Activated CD4-positive, alpha-beta memory T cell treated with anti-CD3 and anti-CD28 coated beads, Interleukin-2, amount 10 ng/mL, durations not matched to agents 7 days and 5 days (primary cell): Measurements from ENCODE around the gene B4GALNT1. TPM values are rescaled to one million over a fixed set of nuclear protein-coding genes. Genes with fewer than 3 reads are reported as not detected.
"Not testable (repeated sequence)": the region's sequence is repeated elsewhere in the genome, so short reads cannot be mapped to it uniquely, and the experiment has no call there.

Experiments used
- CTCF ChIA-PET: fragments of 350-600 bp; sonication (Branson Sonifier 250); formaldehyde crosslinking; loops from one replicate; lab custom pipeline; 2021; ENCODE audit warnings: antibody characterized with exemption, inconsistent platforms; lab: Charles Lee
- POLR2A ChIA-PET: fragments of 350-600 bp; sonication (Branson Sonifier 250); formaldehyde crosslinking; loops from one replicate; lab custom pipeline; 2021; ENCODE audit warnings: antibody characterized with exemption; lab: Charles Lee
- DNase-seq: peaks from one replicate; pipeline ENCODE4 v3.0.0-alpha.2; 2020
- H3K27ac Mint-ChIP-seq: one replicate; pipeline ENCODE4 v1.8.0; 2021; ENCODE audit warnings: mild to moderate bottlenecking, mixed read lengths
- H3K27me3 Mint-ChIP-seq: one replicate; pipeline ENCODE4 v1.8.0; 2021; ENCODE audit warnings: mixed read lengths
- H3K36me3 Mint-ChIP-seq: one replicate; pipeline ENCODE4 v1.8.0; 2021; ENCODE audit warnings: low read depth, mixed read lengths
- H3K4me1 Mint-ChIP-seq: one replicate; pipeline ENCODE4 v1.8.0; 2021; ENCODE audit warnings: mixed read lengths
- H3K4me3 Mint-ChIP-seq: one replicate; pipeline ENCODE4 v1.8.0; 2021; ENCODE audit warnings: mild to moderate bottlenecking, mixed read lengths
- H3K9me3 Mint-ChIP-seq: one replicate; pipeline ENCODE4 v1.8.0; 2021; ENCODE audit warnings: mixed read lengths
- total RNA-seq, 2 experiments: library from RNA; stranded (reverse); gene quantifications; one replicate each; pipeline ENCODE4 v1.2.3, GENCODE V29; 2021

Gene B4GALNT1
- total RNA-seq, 2 experiments from 2014 or later, result 1.4 to 1.8 TPM

GRCh38 chr12:57593187-57593586 is 39.8 kb downstream of the B4GALNT1 start:
- Mint-ChIP-seq H3K4me3 (no peak overlapping the region), H3K4me1 (peaks cover 26% of the 10 kb centered on the region), H3K9me3 (no peaks in the 10 kb centered on the region), H3K27me3 (no peaks in the 10 kb centered on the region), H3K36me3 (peaks cover 27% of the 10 kb centered on the region), H3K27ac (no peak overlapping the region)
- DNase-seq, result no peak
- POLR2A ChIA-PET, result interaction anchor here (1.0 to 3.7 kb wide), 3 partner anchors 12 to 18 kb away, joined by 5 to 17 read pairs (median 7); partner anchors contain the start of gene DTX3
- CTCF ChIA-PET, result interaction anchor here (0.8 to 4.6 kb wide), 5 partner anchors 10 to 44 kb away, joined by 3 to 54 read pairs (median 3); no protein-coding TSS in a partner anchor

- no peak for DNase-seq
- Mint-ChIP-seq H3K27me3 (no peaks in the 10 kb centered on the region), H3K36me3 (peaks cover 25% of the 10 kb centered on the region), H3K4me1 (peaks cover 26% of the 10 kb centered on the region), H3K4me3 (peak overlapping the region; percentile 82), H3K27ac (no peak overlapping the region), H3K9me3 (no peaks in the 10 kb centered on the region)
- CTCF ChIA-PET, result interaction anchor here (0.8 to 4.6 kb wide), 5 partner anchors 9 to 45 kb away, joined by 3 to 54 read pairs (median 3); no protein-coding TSS in a partner anchor
- POLR2A ChIA-PET, result interaction anchor here (0.6 to 3.7 kb wide), 4 partner anchors 12 to 19 kb away, joined by 3 to 17 read pairs (median 6); partner anchors contain the start of gene DTX3
Observed at GRCh38 chr12:57592551-57593165, 40.3 kb downstream of the B4GALNT1 start.

- DNase-seq, result no peak
- CTCF ChIA-PET, result interaction anchor here (1.1 to 4.6 kb wide), 4 partner anchors 8 to 352 kb away, joined by 3 to 54 read pairs (median 3); partner anchors contain the start of gene TSPAN31
- Mint-ChIP-seq H3K4me1 (peaks cover 26% of the 10 kb centered on the region), H3K4me3 (peak overlapping the region; percentile 82), H3K36me3 (peaks cover 17% of the 10 kb centered on the region), H3K27me3 (no peaks in the 10 kb centered on the region), H3K27ac (peak overlapping the region; percentile 56), H3K9me3 (no peaks in the 10 kb centered on the region)
- POLR2A ChIA-PET, result interaction anchor here (0.7 to 3.7 kb wide), 9 partner anchors 8 to 180 kb away, joined by 3 to 17 read pairs (median 3); partner anchors contain the start of genes DTX3, EEF1AKMT3 and METTL1
Observed at GRCh38 chr12:57591782-57592325, 41.1 kb downstream of the B4GALNT1 start.

- ChIA-PET POLR2A (interaction anchor here (0.6 to 3.7 kb wide), 14 partner anchors 8 to 181 kb away, joined by 3 to 17 read pairs (median 4); partner anchors contain the start of genes DCTN2, DTX3, EEF1AKMT3 and METTL1), CTCF (interaction anchor here (1.0 to 4.6 kb wide), 5 partner anchors 8 to 351 kb away, joined by 3 to 54 read pairs (median 3); partner anchors contain the start of gene TSPAN31)
- H3K9me3 Mint-ChIP-seq, result no peaks in the 10 kb centered on the region
- H3K4me3 Mint-ChIP-seq, result peak within 1 kb of the TSS; percentile 82
- DNase-seq, result peak; percentile 87
- peaks cover 26% of the 10 kb centered on the region for H3K4me1 Mint-ChIP-seq
- peak within 1 kb of the TSS; percentile 68 for H3K27ac Mint-ChIP-seq
- peaks cover 13% of the 10 kb centered on the region for H3K36me3 Mint-ChIP-seq
- H3K27me3 Mint-ChIP-seq, result no peaks in the 10 kb centered on the region
Observed at GRCh38 chr12:57590864-57591781, 41.9 kb downstream of the B4GALNT1 start, which contains the start of gene PIP4K2C. Gene PIP4K2C, plus strand, starts transcription at chr12:57591192. Its CDS starts 98 bp downstream, at chr12:57591290.

- peak overlapping the region; percentile 82 for H3K4me3 Mint-ChIP-seq
- H3K4me1 Mint-ChIP-seq, result peaks cover 26% of the 10 kb centered on the region
- no peaks in the 10 kb centered on the region for H3K27me3 Mint-ChIP-seq
- no peaks in the 10 kb centered on the region for H3K9me3 Mint-ChIP-seq
- H3K36me3 Mint-ChIP-seq, result peaks cover 7% of the 10 kb centered on the region
- DNase-seq, result no peak
- H3K27ac Mint-ChIP-seq, result peak overlapping the region; percentile 50
- ChIA-PET POLR2A (interaction anchor here (1.0 to 3.7 kb wide), 7 partner anchors 9 to 182 kb away, joined by 3 to 17 read pairs (median 4); partner anchors contain the start of genes DCTN2, DTX3, EEF1AKMT3 and METTL1), CTCF (interaction anchor here (0.6 to 4.6 kb wide), 5 partner anchors 7 to 351 kb away, joined by 3 to 54 read pairs (median 3); no protein-coding TSS in a partner anchor)
Observed at GRCh38 chr12:57590479-57590863, 42.5 kb downstream of the B4GALNT1 start.

- H3K27me3 Mint-ChIP-seq, CTCF ChIA-PET, H3K27ac Mint-ChIP-seq, DNase-seq, H3K36me3 Mint-ChIP-seq, H3K9me3 Mint-ChIP-seq, H3K4me3 Mint-ChIP-seq: not testable (repeated sequence)
- POLR2A ChIA-PET, result interaction anchor here (1.0 kb wide), 1 partner anchor 130 kb away, joined by 3 read pairs; no protein-coding TSS in a partner anchor
- peaks cover 26% of the 10 kb centered on the region for H3K4me1 Mint-ChIP-seq
Observed at GRCh38 chr12:57588951-57589610, 43.9 kb downstream of the B4GALNT1 start.

- POLR2A ChIA-PET, result no interaction called here
Observed at GRCh38 chr12:57586832-57587429, 46.1 kb downstream of the B4GALNT1 start.

GRCh38 chr12:57586128-57586527 is 46.9 kb downstream of the B4GALNT1 start:
- no peak for DNase-seq
- Mint-ChIP-seq H3K27ac (no peak overlapping the region), H3K27me3 (peaks cover 1% of the 10 kb centered on the region), H3K9me3 (no peaks in the 10 kb centered on the region), H3K36me3 (no peaks in the 10 kb centered on the region), H3K4me3 (no peak overlapping the region), H3K4me1 (peaks cover 8% of the 10 kb centered on the region)
- ChIA-PET CTCF (interaction anchor here (1.4 to 6.1 kb wide), 4 partner anchors 11 to 62 kb away, joined by 3 to 47 read pairs (median 25); partner anchors contain the start of gene B4GALNT1), POLR2A (no interaction called here)

More at GRCh38 chr12:57586832-57587429, 46.1 kb downstream of the B4GALNT1 start:
- peaks cover 14% of the 10 kb centered on the region for H3K4me1 Mint-ChIP-seq
- H3K4me3 Mint-ChIP-seq, result no peak overlapping the region
- H3K27ac Mint-ChIP-seq, result no peak overlapping the region
- H3K36me3 Mint-ChIP-seq, result no peaks in the 10 kb centered on the region
- DNase-seq, result no peak
- CTCF ChIA-PET, result no interaction called here
- peaks cover 1% of the 10 kb centered on the region for H3K27me3 Mint-ChIP-seq
- H3K9me3 Mint-ChIP-seq, result no peaks in the 10 kb centered on the region

GRCh38 chr12:57585156-57585555 is 47.8 kb downstream of the B4GALNT1 start:
- ChIA-PET CTCF (interaction anchor here (0.7 to 6.1 kb wide), 13 partner anchors 8 to 1468 kb away, joined by 3 to 77 read pairs (median 14); partner anchors contain the start of genes ARHGAP9, B4GALNT1, GLI1 and OS9), POLR2A (no interaction called here)
- DNase-seq, result no peak
- no peak overlapping the region for H3K4me3 Mint-ChIP-seq
- peaks cover 1% of the 10 kb centered on the region for H3K27me3 Mint-ChIP-seq
- peaks cover 2% of the 10 kb centered on the region for H3K4me1 Mint-ChIP-seq
- no peak overlapping the region for H3K27ac Mint-ChIP-seq
- H3K9me3 Mint-ChIP-seq, result no peaks in the 10 kb centered on the region
- H3K36me3 Mint-ChIP-seq, result no peaks in the 10 kb centered on the region

- Mint-ChIP-seq H3K27me3 (peaks cover 1% of the 10 kb centered on the region), H3K27ac (no peak overlapping the region), H3K4me1 (peaks cover 3% of the 10 kb centered on the region), H3K36me3 (no peaks in the 10 kb centered on the region), H3K4me3 (no peak overlapping the region), H3K9me3 (no peaks in the 10 kb centered on the region)
- DNase-seq, result no peak
- ChIA-PET POLR2A (no interaction called here), CTCF (interaction anchor here (1.2 to 6.1 kb wide), 13 partner anchors 8 to 161 kb away, joined by 3 to 77 read pairs (median 14); partner anchors contain the start of genes ARHGAP9, B4GALNT1, DCTN2 and GLI1)
Observed at GRCh38 chr12:57584690-57585089, 48.3 kb downstream of the B4GALNT1 start.

- ChIA-PET POLR2A (interaction anchor here (1.1 to 1.2 kb wide), 3 partner anchors 7 to 135 kb away, joined by 3 to 4 read pairs (median 3); partner anchors contain the start of gene OS9), CTCF (interaction anchor here (1.1 to 6.1 kb wide), 23 partner anchors 9 to 161 kb away, joined by 3 to 77 read pairs (median 10); partner anchors contain the start of genes ARHGAP9, B4GALNT1, DCTN2 and DTX3)
- H3K4me3 Mint-ChIP-seq, result no peak overlapping the region
- DNase-seq, result no peak
- no peaks in the 10 kb centered on the region for H3K9me3 Mint-ChIP-seq
- H3K4me1 Mint-ChIP-seq, result peaks cover 5% of the 10 kb centered on the region
- peaks cover 1% of the 10 kb centered on the region for H3K27me3 Mint-ChIP-seq
- no peaks in the 10 kb centered on the region for H3K36me3 Mint-ChIP-seq
- H3K27ac Mint-ChIP-seq, result no peak overlapping the region
Observed at GRCh38 chr12:57584050-57584449, 49.0 kb downstream of the B4GALNT1 start.
